Loucy (cell line): ENCODE data around the gene KIF12.

Experiments
- EZH2phosphoT487 ChIP-seq: fragments of 200-600 bp; IDR thresholded peaks from 2 replicates; pipeline ENCODE4 v1.6.1; 2018; ENCODE audit warnings: antibody characterized with exemption, mild to moderate bottlenecking, moderate library complexity, borderline replicate concordance
- TF ChIP-seq, protein P1 (sequence below): fragments of 200-600 bp; sonication (generic); conservative IDR thresholded peaks from 2 replicates; pipeline ENCODE4 v1.5.1; 2014; ENCODE audit warnings: mild to moderate bottlenecking, antibody characterized with exemption, low read length

DNA sequence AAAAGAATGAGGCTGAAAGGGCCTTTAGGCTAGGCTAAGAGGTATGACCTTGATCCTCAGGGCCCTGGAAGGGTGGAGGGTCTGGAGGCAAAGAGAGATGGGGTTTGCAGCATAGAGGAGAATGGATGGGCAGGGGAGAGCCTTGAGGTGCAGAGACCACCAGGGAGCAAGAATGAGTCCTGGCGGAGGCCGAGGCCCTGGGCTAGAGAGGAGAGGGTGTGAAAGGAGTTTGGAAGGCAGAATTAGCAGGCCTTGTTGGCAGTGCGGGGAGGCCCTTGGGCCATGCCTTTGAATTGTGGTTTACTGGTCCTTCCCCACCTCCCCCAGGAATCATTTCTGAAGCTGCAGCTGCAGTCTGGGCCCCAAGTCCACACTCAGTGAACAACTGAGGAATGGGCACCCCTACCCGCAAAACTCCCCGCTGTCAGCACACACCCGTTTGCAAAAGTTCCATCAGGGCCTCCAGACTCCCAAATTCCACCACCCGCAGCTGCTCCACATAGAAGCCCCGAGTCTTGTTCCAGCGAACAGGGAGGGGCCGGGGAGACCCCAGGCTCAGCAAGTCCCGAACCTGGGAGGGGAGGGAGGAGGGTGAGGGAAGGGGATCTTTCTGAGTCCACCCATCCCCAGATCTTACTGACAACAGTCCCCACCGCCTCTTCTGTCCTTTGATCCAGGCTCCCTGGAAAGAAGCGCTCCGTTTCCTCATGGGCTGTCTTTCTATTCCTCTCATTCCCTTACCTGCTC, 2.1 kb downstream of the KIF12 start:
- TF ChIP-seq, protein P1, sequence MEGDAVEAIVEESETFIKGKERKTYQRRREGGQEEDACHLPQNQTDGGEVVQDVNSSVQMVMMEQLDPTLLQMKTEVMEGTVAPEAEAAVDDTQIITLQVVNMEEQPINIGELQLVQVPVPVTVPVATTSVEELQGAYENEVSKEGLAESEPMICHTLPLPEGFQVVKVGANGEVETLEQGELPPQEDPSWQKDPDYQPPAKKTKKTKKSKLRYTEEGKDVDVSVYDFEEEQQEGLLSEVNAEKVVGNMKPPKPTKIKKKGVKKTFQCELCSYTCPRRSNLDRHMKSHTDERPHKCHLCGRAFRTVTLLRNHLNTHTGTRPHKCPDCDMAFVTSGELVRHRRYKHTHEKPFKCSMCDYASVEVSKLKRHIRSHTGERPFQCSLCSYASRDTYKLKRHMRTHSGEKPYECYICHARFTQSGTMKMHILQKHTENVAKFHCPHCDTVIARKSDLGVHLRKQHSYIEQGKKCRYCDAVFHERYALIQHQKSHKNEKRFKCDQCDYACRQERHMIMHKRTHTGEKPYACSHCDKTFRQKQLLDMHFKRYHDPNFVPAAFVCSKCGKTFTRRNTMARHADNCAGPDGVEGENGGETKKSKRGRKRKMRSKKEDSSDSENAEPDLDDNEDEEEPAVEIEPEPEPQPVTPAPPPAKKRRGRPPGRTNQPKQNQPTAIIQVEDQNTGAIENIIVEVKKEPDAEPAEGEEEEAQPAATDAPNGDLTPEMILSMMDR = no peak
- no peak for TF ChIP-seq EZH2phosphoT487
